H9 (cell line): Measurements from ENCODE around the gene MORC4. TPM values are rescaled to one million over a fixed set of nuclear protein-coding genes. Genes with fewer than 3 reads are reported as not detected.

Experiments
- DNase-seq: peaks from one replicate; pipeline ENCODE4 v3.0.0-alpha.2; 2017
- H2AFZ ChIP-seq: one replicate; pipeline ENCODE4 v1.6.1; 2013; ENCODE audit warnings: mild to moderate bottlenecking, low read length, control low read depth, moderate library complexity
- H2AK5ac ChIP-seq: 2 replicates; pipeline ENCODE4 v1.6.1; 2013; ENCODE audit warnings: low read length, control low read depth, mixed read lengths; ENCODE audit not compliant: insufficient read length
- H2BK120ac ChIP-seq: one replicate; pipeline ENCODE4 v1.6.1; 2013; ENCODE audit warnings: low read depth, mild to moderate bottlenecking, low read length, control low read depth, inconsistent platforms; ENCODE audit not compliant: poor library complexity, severe bottlenecking
- H2BK12ac ChIP-seq: 2 replicates; pipeline ENCODE4 v1.6.1; 2013; ENCODE audit warnings: low read length, control low read depth, mixed read lengths, low read depth; ENCODE audit not compliant: insufficient read length
- H2BK15ac ChIP-seq: 2 replicates; pipeline ENCODE4 v1.6.1; 2013; ENCODE audit warnings: low read depth, low read length, control low read depth
- H2BK20ac ChIP-seq: one replicate; pipeline ENCODE4 v1.6.1; 2013; ENCODE audit warnings: low read depth, mild to moderate bottlenecking, low read length, control low read depth, inconsistent platforms; ENCODE audit not compliant: poor library complexity, severe bottlenecking
- H2BK5ac ChIP-seq: 2 replicates; pipeline ENCODE4 v1.6.1; 2013; ENCODE audit warnings: low read length, control low read depth, mixed read lengths; ENCODE audit not compliant: insufficient read length
- H3K14ac ChIP-seq: 2 replicates; pipeline ENCODE4 v1.6.1; 2013; ENCODE audit warnings: low read length, control low read depth; ENCODE audit not compliant: insufficient read depth
- H3K18ac ChIP-seq: 2 replicates; pipeline ENCODE4 v1.6.1; 2013; ENCODE audit warnings: low read depth, mild to moderate bottlenecking, mixed read lengths, low read length, control low read depth; ENCODE audit not compliant: insufficient read length
- H3K23ac ChIP-seq: 2 replicates; pipeline ENCODE4 v1.6.1; 2013; ENCODE audit warnings: low read length, control low read depth, mixed read lengths, low read depth; ENCODE audit not compliant: insufficient read length
- H3K23me2 ChIP-seq: 2 replicates; pipeline ENCODE4 v1.6.1; 2013; ENCODE audit warnings: low read depth, mild to moderate bottlenecking, mixed read lengths, low read length, control low read depth; ENCODE audit not compliant: insufficient read length, poor library complexity, severe bottlenecking
- H3K27ac ChIP-seq: 2 replicates; pipeline ENCODE4 v1.5.1; 2013; ENCODE audit warnings: low read length, control low read depth, mixed read lengths, low read depth; ENCODE audit not compliant: insufficient read length
- H3K27me3 ChIP-seq: 2 replicates; pipeline ENCODE4 v1.6.1; 2013; ENCODE audit warnings: low read length, control low read depth, inconsistent platforms; ENCODE audit not compliant: insufficient read depth
- H3K4ac ChIP-seq: 2 replicates; pipeline ENCODE4 v1.6.1; 2013; ENCODE audit warnings: low read depth, mild to moderate bottlenecking, control low read depth, inconsistent platforms, low read length, moderate library complexity
- H3K4me1 ChIP-seq: 2 replicates; pipeline ENCODE4 v1.6.1; 2013; ENCODE audit warnings: low read length, control low read depth, inconsistent platforms; ENCODE audit not compliant: insufficient read depth
- H3K4me2 ChIP-seq: 2 replicates; pipeline ENCODE4 v1.6.1; 2013; ENCODE audit warnings: low read length, control low read depth, mixed read lengths; ENCODE audit not compliant: insufficient read length, insufficient read depth
- H3K56ac ChIP-seq: 2 replicates; pipeline ENCODE4 v1.6.1; 2013; ENCODE audit warnings: low read depth, mild to moderate bottlenecking, mixed read lengths, low read length, control low read depth; ENCODE audit not compliant: insufficient read length
- H3K79me1 ChIP-seq: 2 replicates; pipeline ENCODE4 v1.6.1; 2013; ENCODE audit warnings: low read depth, mild to moderate bottlenecking, moderate library complexity, low read length, control low read depth, inconsistent platforms; ENCODE audit not compliant: insufficient read depth, poor library complexity, severe bottlenecking
- H3K79me2 ChIP-seq: 2 replicates; pipeline ENCODE4 v1.6.1; 2013; ENCODE audit warnings: low read length, control low read depth, inconsistent platforms; ENCODE audit not compliant: insufficient read depth
- H3K9ac ChIP-seq: 2 replicates; pipeline ENCODE4 v1.6.1; 2013; ENCODE audit warnings: low read length, control low read depth, mixed read lengths; ENCODE audit not compliant: insufficient read length; ENCODE audit errors: extremely low read depth
- H3K9me3 ChIP-seq: one replicate; pipeline ENCODE4 v1.6.1; 2013; ENCODE audit warnings: low read depth, low read length, inconsistent platforms; ENCODE audit not compliant: control insufficient read depth
- H3T11ph ChIP-seq: one replicate; pipeline ENCODE4 v1.6.1; 2013; ENCODE audit warnings: mild to moderate bottlenecking, low read length, control low read depth, inconsistent platforms
- H4K20me1 ChIP-seq: one replicate; pipeline ENCODE4 v1.6.1; 2013; ENCODE audit not compliant: control insufficient read depth, insufficient read length, insufficient read depth
- H4K5ac ChIP-seq: 2 replicates; pipeline ENCODE4 v1.6.1; 2013; ENCODE audit warnings: low read depth, mild to moderate bottlenecking, mixed read lengths, low read length, control low read depth; ENCODE audit not compliant: insufficient read length
- H4K8ac ChIP-seq: replicated peaks from 2 replicates; pipeline ENCODE4 v1.6.1; 2013; ENCODE audit warnings: low read length, control low read depth, mixed read lengths, low read depth; ENCODE audit not compliant: insufficient read length
- H4K91ac ChIP-seq: 2 replicates; pipeline ENCODE4 v1.6.1; 2013; ENCODE audit warnings: low read depth, mild to moderate bottlenecking, moderate library complexity, mixed read lengths, low read length, control low read depth; ENCODE audit not compliant: insufficient read length
- H3K27ac Mint-ChIP-seq, 3 experiments: 2 replicates in 2 of 3; 3 replicates in 1 of 3; pipeline ENCODE4 v1.8.0; 2020 to 2021; ENCODE audit warnings: mixed read lengths in 3 of 3, mild to moderate bottlenecking in 1 of 3, moderate library complexity in 1 of 3
- H3K27me3 Mint-ChIP-seq: 2 replicates; pipeline ENCODE4 v1.8.0; 2021; ENCODE audit warnings: low read depth, mild to moderate bottlenecking, moderate library complexity, mixed read lengths
- H3K36me3 Mint-ChIP-seq, 3 experiments: 2 replicates in 2 of 3; 3 replicates in 1 of 3; pipeline ENCODE4 v1.8.0; 2020 to 2021; ENCODE audit warnings: low read depth in 3 of 3, mixed read lengths in 3 of 3; ENCODE audit not compliant: insufficient read depth in 1 of 3
- H3K4me1 Mint-ChIP-seq, 2 experiments: 2 replicates each; pipeline ENCODE4 v1.8.0; 2020; ENCODE audit warnings: mixed read lengths in 2 of 2
- H3K4me3 Mint-ChIP-seq, 2 experiments: 2 replicates in 1 of 2; 3 replicates in 1 of 2; pipeline ENCODE4 v1.8.0; 2020 to 2021; ENCODE audit warnings: mild to moderate bottlenecking in 2 of 2, mixed read lengths in 2 of 2, moderate library complexity in 1 of 2
- H3K9me3 Mint-ChIP-seq, 2 experiments: 2 replicates in 1 of 2; 3 replicates in 1 of 2; pipeline ENCODE4 v1.8.0; 2020; ENCODE audit warnings: mild to moderate bottlenecking in 2 of 2, mixed read lengths in 2 of 2, moderate library complexity in 1 of 2
- WGBS: extraction: QIAGEN DNeasy Blood & Tissue Kit; methylation state at CpG from one replicate; pipeline ENCODE4 v1.1.7; 2013; ENCODE audit warnings: missing lambda C conversion rate, low lambda C conversion rate, mixed read lengths; ENCODE audit not compliant: insufficient read length; ENCODE audit errors: extremely low coverage; 5-methylcytosine and 5-hydroxymethylcytosine counted together
- total RNA-seq: library from RNA; stranded (reverse); gene quantifications from 2 replicates; pipeline ENCODE4 v1.2.1, GENCODE V29; 2021
- TF ChIP-seq, protein P1 (sequence below): fragments of 200-600 bp; sonication (generic); conservative IDR thresholded peaks from 3 replicates; pipeline ENCODE4 v1.8.0; 2021; ENCODE audit warnings: antibody characterized with exemption, mild to moderate bottlenecking

MORC4 gene
- total RNA-seq, 1 experiment from 2014 or later: 4.3 TPM

DNA sequence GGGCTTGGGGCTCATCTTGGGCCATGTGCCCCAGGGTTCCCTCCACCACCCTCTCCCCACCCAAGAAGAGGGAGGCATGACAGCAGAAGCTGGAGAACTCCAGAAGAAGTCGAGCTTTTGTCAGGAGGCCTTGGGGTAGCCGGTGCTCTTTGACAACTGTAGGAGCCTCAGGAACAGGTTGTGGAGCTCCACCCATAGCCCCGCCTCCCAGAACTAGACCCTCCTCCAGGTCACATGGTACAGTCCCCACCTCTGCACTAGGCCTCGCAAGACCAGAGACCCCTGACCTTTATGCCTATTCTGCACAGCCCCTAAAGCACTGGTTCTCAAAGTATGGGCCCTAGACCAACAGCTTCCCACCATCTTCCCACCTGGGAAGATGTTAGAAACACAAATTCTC is 8.0 kb upstream of the MORC4 start:
- no peak overlapping the region for H3T11ph ChIP-seq
- WGBS: no CpG with 5 or more reads among the region's 4 CpGs
- TF ChIP-seq, protein P1, sequence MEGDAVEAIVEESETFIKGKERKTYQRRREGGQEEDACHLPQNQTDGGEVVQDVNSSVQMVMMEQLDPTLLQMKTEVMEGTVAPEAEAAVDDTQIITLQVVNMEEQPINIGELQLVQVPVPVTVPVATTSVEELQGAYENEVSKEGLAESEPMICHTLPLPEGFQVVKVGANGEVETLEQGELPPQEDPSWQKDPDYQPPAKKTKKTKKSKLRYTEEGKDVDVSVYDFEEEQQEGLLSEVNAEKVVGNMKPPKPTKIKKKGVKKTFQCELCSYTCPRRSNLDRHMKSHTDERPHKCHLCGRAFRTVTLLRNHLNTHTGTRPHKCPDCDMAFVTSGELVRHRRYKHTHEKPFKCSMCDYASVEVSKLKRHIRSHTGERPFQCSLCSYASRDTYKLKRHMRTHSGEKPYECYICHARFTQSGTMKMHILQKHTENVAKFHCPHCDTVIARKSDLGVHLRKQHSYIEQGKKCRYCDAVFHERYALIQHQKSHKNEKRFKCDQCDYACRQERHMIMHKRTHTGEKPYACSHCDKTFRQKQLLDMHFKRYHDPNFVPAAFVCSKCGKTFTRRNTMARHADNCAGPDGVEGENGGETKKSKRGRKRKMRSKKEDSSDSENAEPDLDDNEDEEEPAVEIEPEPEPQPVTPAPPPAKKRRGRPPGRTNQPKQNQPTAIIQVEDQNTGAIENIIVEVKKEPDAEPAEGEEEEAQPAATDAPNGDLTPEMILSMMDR: no peak

More for the DNA sequence above, 8.0 kb upstream of the MORC4 start:
- H3K79me1 ChIP-seq: no peaks in the 10 kb centered on the region
- no peak overlapping the region for H2BK12ac ChIP-seq
- H2BK15ac ChIP-seq: no peak overlapping the region
- H4K91ac ChIP-seq: no peak overlapping the region
- no peaks in the 10 kb centered on the region; a peak in 2 of 7 replicates for H3K36me3 Mint-ChIP-seq
- H3K4me1 ChIP-seq: no peaks in the 10 kb centered on the region
- H3K14ac ChIP-seq: no peak overlapping the region
- H3K9me3 ChIP-seq: no peaks in the 10 kb centered on the region
- no peak overlapping the region for H2BK120ac ChIP-seq
- H4K20me1 ChIP-seq: no peaks in the 10 kb centered on the region
- H3K18ac ChIP-seq: no peak overlapping the region
- no peaks in the 10 kb centered on the region for H3K27me3 ChIP-seq
- H4K8ac ChIP-seq: no peak overlapping the region
- no peak overlapping the region for H2AFZ ChIP-seq
- no peaks in the 10 kb centered on the region for H3K23me2 ChIP-seq
- H2BK20ac ChIP-seq: no peak overlapping the region
- no peak overlapping the region for H3K27ac Mint-ChIP-seq
- no peak overlapping the region for H3K9ac ChIP-seq
- peaks cover 2% of the 10 kb centered on the region; the same call in 1 of the 2 replicates for H3K27me3 Mint-ChIP-seq
- no peak for DNase-seq
- H3K4me1 Mint-ChIP-seq: no peaks in the 10 kb centered on the region
- no peak overlapping the region for H3K27ac ChIP-seq
- no peak overlapping the region for H3K56ac ChIP-seq
- no peak overlapping the region for H3K4ac ChIP-seq
- no peaks in the 10 kb centered on the region for H3K79me2 ChIP-seq
- H4K5ac ChIP-seq: no peak overlapping the region
- H3K4me3 Mint-ChIP-seq: no peak overlapping the region
- H3K9me3 Mint-ChIP-seq: peaks cover 0 to 46% of the 10 kb centered on the region in 2 experiments; a peak in 3 of 5 replicates
- H2BK5ac ChIP-seq: no peak overlapping the region
- H3K4me2 ChIP-seq: no peak overlapping the region
- H2AK5ac ChIP-seq: no peak overlapping the region
- no peak overlapping the region for H3K23ac ChIP-seq
